DOHH2 (cell line): Measurements from ENCODE around the gene FBXW4.

Experiments used
- H3F3A ChIP-seq: fragments of 200-600 bp; sonication (generic), shearing (Covaris generic); 2 replicates; pipeline ENCODE4 v1.6.0; 2016; ENCODE audit warnings: antibody characterized with exemption, mild to moderate bottlenecking; ENCODE audit not compliant: control insufficient read depth, insufficient read depth
- H3K27ac ChIP-seq: fragments of 200-600 bp; sonication (generic); 2 replicates; pipeline ENCODE4 v1.5.1; 2014; ENCODE audit warnings: low read depth, mild to moderate bottlenecking, low read length, moderate library complexity
- H3K27me3 ChIP-seq: fragments of 200-600 bp; sonication (generic); 2 replicates; pipeline ENCODE4 v1.6.1; 2014; ENCODE audit warnings: mild to moderate bottlenecking, low read length, mixed read lengths; ENCODE audit not compliant: control insufficient read depth
- H3K36me3 ChIP-seq: fragments of 200-600 bp; sonication (generic); 2 replicates; pipeline ENCODE4 v1.6.1; 2014; ENCODE audit warnings: mild to moderate bottlenecking, low read length, moderate library complexity, mixed read lengths; ENCODE audit not compliant: control insufficient read depth
- H3K4me1 ChIP-seq: fragments of 200-600 bp; sonication (generic); 2 replicates; pipeline ENCODE4 v1.6.1; 2014; ENCODE audit warnings: mild to moderate bottlenecking, low read length, mixed read lengths; ENCODE audit not compliant: control insufficient read depth
- H3K4me2 ChIP-seq: fragments of 200-600 bp; sonication (generic); 2 replicates; pipeline ENCODE4 v1.6.0; 2014; ENCODE audit warnings: mild to moderate bottlenecking, low read length, moderate library complexity
- H3K4me3 ChIP-seq: fragments of 200-600 bp; sonication (generic); 2 replicates; pipeline ENCODE4 v1.5.1; 2014; ENCODE audit warnings: mild to moderate bottlenecking, low read length, mixed read lengths
- H3K79me2 ChIP-seq: fragments of 200-600 bp; sonication (generic); 2 replicates; pipeline ENCODE4 v1.6.1; 2014; ENCODE audit warnings: mild to moderate bottlenecking, low read length, mixed read lengths; ENCODE audit not compliant: control insufficient read depth
- H3K9me2 ChIP-seq: fragments of 200-600 bp; sonication (generic); replicated peaks from 2 replicates; pipeline ENCODE4 v1.6.1; 2014; ENCODE audit warnings: mild to moderate bottlenecking, low read length, mixed read lengths; ENCODE audit not compliant: control insufficient read depth
- H3K9me3 ChIP-seq: fragments of 200-600 bp; sonication (generic); 2 replicates; pipeline ENCODE4 v1.6.1; 2014; ENCODE audit warnings: antibody characterized with exemption, low read length, mixed read lengths; ENCODE audit not compliant: control insufficient read depth, insufficient read depth
- H4K20me1 ChIP-seq: fragments of 200-600 bp; sonication (generic); 2 replicates; pipeline ENCODE4 v1.6.0; 2014; ENCODE audit warnings: low read depth, mild to moderate bottlenecking, antibody characterized with exemption, low read length, moderate library complexity; ENCODE audit not compliant: control insufficient read depth, insufficient read depth
- EZH2phosphoT487 ChIP-seq: fragments of 200-600 bp; sonication (generic); IDR thresholded peaks from 2 replicates; pipeline ENCODE4 v1.6.1; 2017; ENCODE audit warnings: borderline replicate concordance, mild to moderate bottlenecking, antibody characterized with exemption, low read length, moderate library complexity, mixed read lengths
- TF ChIP-seq, protein P1 (sequence below): fragments of 200-600 bp; sonication (generic); IDR thresholded peaks from one replicate; pipeline ENCODE4 v1.5.1; 2014; ENCODE audit warnings: antibody characterized with exemption, mild to moderate bottlenecking, low read depth, low read length; ENCODE audit not compliant: poor library complexity, severe bottlenecking

FBXW4 gene

DNA sequence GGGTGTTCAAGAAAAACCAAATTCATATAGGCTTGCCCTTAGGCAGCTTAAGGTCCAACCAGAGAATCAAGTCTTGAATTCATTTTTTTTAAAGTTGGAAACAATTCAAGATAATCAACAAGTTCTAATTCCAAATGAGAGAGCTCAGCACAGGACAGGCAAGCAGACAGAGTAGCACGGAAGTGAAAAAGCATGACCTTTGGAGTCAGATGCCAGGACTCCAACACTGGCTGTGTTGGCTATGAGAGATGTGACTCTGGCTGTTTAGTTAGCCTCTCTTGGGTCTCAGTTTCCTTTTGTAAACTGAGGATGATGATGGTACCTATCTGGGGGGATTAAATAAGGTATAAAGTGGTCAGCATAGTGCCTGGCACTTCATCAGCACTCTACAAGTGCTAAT is 49.3 kb downstream of the FBXW4 start:
- Histone ChIP-seq H4K20me1 (no peaks in the 10 kb centered on the region), H3K4me1 (no peaks in the 10 kb centered on the region), H3K36me3 (peaks cover 61% of the 10 kb centered on the region)

DNA sequence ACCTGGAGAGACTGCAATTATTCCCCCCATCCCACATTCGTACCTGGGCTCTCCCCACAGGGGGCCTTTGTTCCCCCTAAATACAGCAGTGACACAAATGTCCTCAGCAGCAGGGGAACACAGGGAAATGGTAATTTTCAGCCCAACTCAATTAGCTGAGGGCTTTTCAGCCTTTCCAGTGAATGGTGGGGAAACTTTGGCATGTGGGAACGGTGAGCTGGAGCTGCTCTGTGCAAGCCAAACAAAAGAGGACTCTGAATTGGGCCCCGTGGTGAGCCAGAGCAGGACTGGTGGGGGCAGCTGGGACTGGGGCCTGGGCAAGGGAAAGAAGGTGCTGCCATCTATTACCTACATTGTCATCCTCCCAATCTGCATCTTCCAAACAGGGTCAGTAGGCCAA is 51.0 kb downstream of the FBXW4 start:
- Histone ChIP-seq H3K9me3 (no peaks in the 10 kb centered on the region), H3K4me2 (no peak overlapping the region), H3K4me3 (no peak overlapping the region), H3F3A (0 out of 2 replicates have a peak, but pooled peaks cover 2% of the 10 kb centered on the region), H3K4me1 (no peaks in the 10 kb centered on the region), H3K36me3 (peaks cover 59% of the 10 kb centered on the region), H3K9me2 (no peaks in the 10 kb centered on the region), H3K27me3 (no peaks in the 10 kb centered on the region), H3K27ac (no peak overlapping the region), H3K79me2 (0 out of 2 replicates have a peak, but pooled peaks cover 2% of the 10 kb centered on the region), H4K20me1 (no peaks in the 10 kb centered on the region)
- no peak for TF ChIP-seq EZH2phosphoT487
- TF ChIP-seq, protein P1, sequence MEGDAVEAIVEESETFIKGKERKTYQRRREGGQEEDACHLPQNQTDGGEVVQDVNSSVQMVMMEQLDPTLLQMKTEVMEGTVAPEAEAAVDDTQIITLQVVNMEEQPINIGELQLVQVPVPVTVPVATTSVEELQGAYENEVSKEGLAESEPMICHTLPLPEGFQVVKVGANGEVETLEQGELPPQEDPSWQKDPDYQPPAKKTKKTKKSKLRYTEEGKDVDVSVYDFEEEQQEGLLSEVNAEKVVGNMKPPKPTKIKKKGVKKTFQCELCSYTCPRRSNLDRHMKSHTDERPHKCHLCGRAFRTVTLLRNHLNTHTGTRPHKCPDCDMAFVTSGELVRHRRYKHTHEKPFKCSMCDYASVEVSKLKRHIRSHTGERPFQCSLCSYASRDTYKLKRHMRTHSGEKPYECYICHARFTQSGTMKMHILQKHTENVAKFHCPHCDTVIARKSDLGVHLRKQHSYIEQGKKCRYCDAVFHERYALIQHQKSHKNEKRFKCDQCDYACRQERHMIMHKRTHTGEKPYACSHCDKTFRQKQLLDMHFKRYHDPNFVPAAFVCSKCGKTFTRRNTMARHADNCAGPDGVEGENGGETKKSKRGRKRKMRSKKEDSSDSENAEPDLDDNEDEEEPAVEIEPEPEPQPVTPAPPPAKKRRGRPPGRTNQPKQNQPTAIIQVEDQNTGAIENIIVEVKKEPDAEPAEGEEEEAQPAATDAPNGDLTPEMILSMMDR = no peak

More for the DNA sequence above, 49.3 kb downstream of the FBXW4 start:
- Histone ChIP-seq H3K4me2 (no peak overlapping the region), H3K9me3 (no peaks in the 10 kb centered on the region), H3K9me2 (no peaks in the 10 kb centered on the region), H3K27ac (no peak overlapping the region), H3K79me2 (0 out of 2 replicates have a peak, but pooled peaks cover 2% of the 10 kb centered on the region), H3K4me3 (no peak overlapping the region), H3K27me3 (no peaks in the 10 kb centered on the region), H3F3A (no peaks in the 10 kb centered on the region)
- TF ChIP-seq, protein P1 = no peak
- TF ChIP-seq EZH2phosphoT487 = no peak

- Histone ChIP-seq H3K4me2 (no peak overlapping the region), H3K9me2 (no peaks in the 10 kb centered on the region), H3K27me3 (no peaks in the 10 kb centered on the region), H3K36me3 (peaks cover 61% of the 10 kb centered on the region), H3K4me1 (no peaks in the 10 kb centered on the region), H4K20me1 (no peaks in the 10 kb centered on the region), H3F3A (0 out of 2 replicates have a peak, but pooled peaks cover 4% of the 10 kb centered on the region), H3K79me2 (0 out of 2 replicates have a peak, but pooled peaks cover 2% of the 10 kb centered on the region), H3K9me3 (no peaks in the 10 kb centered on the region), H3K4me3 (no peak overlapping the region), H3K27ac (no peak overlapping the region)
- TF ChIP-seq, protein P1 = no peak
- no peak for TF ChIP-seq EZH2phosphoT487
Measured at GRCh38 chr10:101643546-101643945, 51.4 kb downstream of the FBXW4 start.
